ENCODE results near the gene LHX3.

LHX3 gene

GRCh38 chr9:136149853-136150252 is 55.1 kb downstream of the LHX3 start (continued):
- TF ChIP-seq ARNTL (CRISPR knock-in tag; IDR thresholded peaks at IDR 0.05; ENCODE audit: borderline replicate concordance, low read depth) (no peak), ESRRG (CRISPR knock-in tag; IDR thresholded peaks at IDR 0.05) (no peak), ZNF565 (CRISPR knock-in tag; conservative IDR thresholded peaks at IDR 0.05; ENCODE audit: low read depth) (no peak), TOX (CRISPR knock-in tag; IDR thresholded peaks at IDR 0.05; ENCODE audit: borderline replicate concordance) (no peak), CSRNP3 (CRISPR knock-in tag; IDR thresholded peaks at IDR 0.05) (no peak), BACH2 (CRISPR knock-in tag; IDR thresholded peaks at IDR 0.05; ENCODE audit: borderline replicate concordance) (no peak), OSR1 (CRISPR knock-in tag; IDR thresholded peaks at IDR 0.05) (no peak), TCF4 (CRISPR knock-in tag; IDR thresholded peaks at IDR 0.05; ENCODE audit: borderline replicate concordance) (no peak), ZNF8 (CRISPR knock-in tag; IDR thresholded peaks at IDR 0.05) (no peak)

- TF ChIP-seq CSDC2 (CRISPR knock-in tag; IDR thresholded peaks at IDR 0.05) (no peak), CSRNP3 (CRISPR knock-in tag; IDR thresholded peaks at IDR 0.05) (no peak), OSR1 (CRISPR knock-in tag; IDR thresholded peaks at IDR 0.05) (no peak), PATZ1 (CRISPR knock-in tag; IDR thresholded peaks at IDR 0.05; ENCODE audit: borderline replicate concordance) (no peak), RARB (CRISPR knock-in tag; IDR thresholded peaks at IDR 0.05) (no peak), ZNF8 (CRISPR knock-in tag; IDR thresholded peaks at IDR 0.05) (no peak), TOX (CRISPR knock-in tag; IDR thresholded peaks at IDR 0.05; ENCODE audit: borderline replicate concordance) (no peak), TCF4 (CRISPR knock-in tag; IDR thresholded peaks at IDR 0.05; ENCODE audit: borderline replicate concordance) (no peak)
- ATAC-seq = no peak
These were observed 55.6 kb downstream of the LHX3 start for GRCh38 chr9:136149337-136149736.

- TF ChIP-seq ZFP3 (CRISPR knock-in tag; IDR thresholded peaks at IDR 0.05) = no peak
- no peak for TF ChIP-seq TSHZ2 (CRISPR knock-in tag; IDR thresholded peaks at IDR 0.05)
- no peak for ATAC-seq
These were observed 56.2 kb downstream of the LHX3 start for GRCh38 chr9:136148766-136149165.

- TF ChIP-seq PATZ1 (CRISPR knock-in tag; IDR thresholded peaks at IDR 0.05; ENCODE audit: borderline replicate concordance) (no peak), POU6F1 (CRISPR knock-in tag; IDR thresholded peaks at IDR 0.05; ENCODE audit: borderline replicate concordance, low read depth) (no peak), PPARA (CRISPR knock-in tag; IDR thresholded peaks at IDR 0.05; ENCODE audit: borderline replicate concordance) (no peak), TCF4 (CRISPR knock-in tag; IDR thresholded peaks at IDR 0.05; ENCODE audit: borderline replicate concordance) (no peak), ESRRG (CRISPR knock-in tag; IDR thresholded peaks at IDR 0.05) (no peak), CREB5 (CRISPR knock-in tag; IDR thresholded peaks at IDR 0.05; ENCODE audit: low read depth) (no peak), ISL1 (CRISPR knock-in tag; IDR thresholded peaks at IDR 0.05) (no peak), ARNTL (CRISPR knock-in tag; IDR thresholded peaks at IDR 0.05; ENCODE audit: borderline replicate concordance, low read depth) (no peak)
- ATAC-seq = no peak
These were observed 56.8 kb downstream of the LHX3 start for GRCh38 chr9:136147890-136148714.
